Measurements from ENCODE around the gene ODAD2. TPM values are rescaled to one million over a fixed set of nuclear protein-coding genes. Genes with fewer than 3 reads are reported as not detected.

Gene ODAD2
- total RNA-seq, 1 experiment from 2014 or later = not detected

GRCh38 chr10:27838901-27839300 is 160.0 kb downstream of the ODAD2 start:
- DNase-seq (ENCODE audit: low read depth) = no peak

GRCh38 chr10:27838361-27838760 is 160.5 kb downstream of the ODAD2 start:
- DNase-seq (ENCODE audit: low read depth) = no peak

GRCh38 chr10:27834476-27834875 is 164.4 kb downstream of the ODAD2 start:
- no peak for DNase-seq (ENCODE audit: low read depth)

GRCh38 chr10:27833792-27834191 is 165.1 kb downstream of the ODAD2 start:
- DNase-seq (ENCODE audit: low read depth) = no peak

GRCh38 chr10:27832826-27833225 is 166.1 kb downstream of the ODAD2 start:
- DNase-seq (ENCODE audit: low read depth) = no peak

- DNase-seq (ENCODE audit: low read depth) = no peak
These were observed 172.5 kb downstream of the ODAD2 start for GRCh38 chr10:27826369-27826768.

- DNase-seq (ENCODE audit: low read depth) = no peak
These were observed 176.6 kb downstream of the ODAD2 start for GRCh38 chr10:27822301-27822700.

- no peak for DNase-seq (ENCODE audit: low read depth)
These were observed 178.2 kb downstream of the ODAD2 start for GRCh38 chr10:27820637-27821036.

GRCh38 chr10:27819781-27820531 is 178.9 kb downstream of the ODAD2 start:
- DNase-seq (ENCODE audit: low read depth) = peak; percentile 35

- no peak for DNase-seq (ENCODE audit: low read depth)
These were observed 182.6 kb downstream of the ODAD2 start for GRCh38 chr10:27816320-27816719.

GRCh38 chr10:27815846-27816245 is 183.0 kb downstream of the ODAD2 start:
- DNase-seq (ENCODE audit: low read depth) = no peak

GRCh38 chr10:27815261-27815660 is 183.6 kb downstream of the ODAD2 start:
- no peak for DNase-seq (ENCODE audit: low read depth)

- no peak for DNase-seq (ENCODE audit: low read depth)
These were observed 193.7 kb downstream of the ODAD2 start for GRCh38 chr10:27805180-27805579.

GRCh38 chr10:27804136-27804535 is 194.7 kb downstream of the ODAD2 start:
- DNase-seq (ENCODE audit: low read depth) = no peak

- no peak for DNase-seq (ENCODE audit: low read depth)
These were observed 197.6 kb downstream of the ODAD2 start for GRCh38 chr10:27801171-27801785.

GRCh38 chr10:27799046-27799445 is 199.8 kb downstream of the ODAD2 start:
- no peak for DNase-seq (ENCODE audit: low read depth)

- peak; percentile 19 for DNase-seq (ENCODE audit: low read depth)
These were observed 204.7 kb downstream of the ODAD2 start for GRCh38 chr10:27794157-27794556.

- no peak for DNase-seq (ENCODE audit: low read depth)
These were observed 206.7 kb downstream of the ODAD2 start for GRCh38 chr10:27792216-27792615.

GRCh38 chr10:27784272-27784671 is 214.6 kb downstream of the ODAD2 start:
- no peak for DNase-seq (ENCODE audit: low read depth)

- peak; percentile 46 for DNase-seq (ENCODE audit: low read depth)
These were observed 215.2 kb downstream of the ODAD2 start for GRCh38 chr10:27783660-27784059.

GRCh38 chr10:27779462-27780015 is 219.3 kb downstream of the ODAD2 start:
- DNase-seq (ENCODE audit: low read depth) = no peak

- DNase-seq (ENCODE audit: low read depth) = no peak
These were observed 224.0 kb downstream of the ODAD2 start for GRCh38 chr10:27774831-27775230.

GRCh38 chr10:27771231-27771630 is 227.6 kb downstream of the ODAD2 start:
- no peak for DNase-seq (ENCODE audit: low read depth)

All from RPMI7951 (cell line).